Measurements from ENCODE around the gene SGSM2. TPM values are rescaled to one million over a fixed set of nuclear protein-coding genes. Genes with fewer than 3 reads are reported as not detected.

The SGSM2 gene
- polyA plus RNA-seq, 1 donor from 2014 or later, result 222 TPM

GRCh38 chr17:2427215-2427614 is 89.9 kb downstream of the SGSM2 start (continued):
- TF ChIP-seq, protein P1, sequence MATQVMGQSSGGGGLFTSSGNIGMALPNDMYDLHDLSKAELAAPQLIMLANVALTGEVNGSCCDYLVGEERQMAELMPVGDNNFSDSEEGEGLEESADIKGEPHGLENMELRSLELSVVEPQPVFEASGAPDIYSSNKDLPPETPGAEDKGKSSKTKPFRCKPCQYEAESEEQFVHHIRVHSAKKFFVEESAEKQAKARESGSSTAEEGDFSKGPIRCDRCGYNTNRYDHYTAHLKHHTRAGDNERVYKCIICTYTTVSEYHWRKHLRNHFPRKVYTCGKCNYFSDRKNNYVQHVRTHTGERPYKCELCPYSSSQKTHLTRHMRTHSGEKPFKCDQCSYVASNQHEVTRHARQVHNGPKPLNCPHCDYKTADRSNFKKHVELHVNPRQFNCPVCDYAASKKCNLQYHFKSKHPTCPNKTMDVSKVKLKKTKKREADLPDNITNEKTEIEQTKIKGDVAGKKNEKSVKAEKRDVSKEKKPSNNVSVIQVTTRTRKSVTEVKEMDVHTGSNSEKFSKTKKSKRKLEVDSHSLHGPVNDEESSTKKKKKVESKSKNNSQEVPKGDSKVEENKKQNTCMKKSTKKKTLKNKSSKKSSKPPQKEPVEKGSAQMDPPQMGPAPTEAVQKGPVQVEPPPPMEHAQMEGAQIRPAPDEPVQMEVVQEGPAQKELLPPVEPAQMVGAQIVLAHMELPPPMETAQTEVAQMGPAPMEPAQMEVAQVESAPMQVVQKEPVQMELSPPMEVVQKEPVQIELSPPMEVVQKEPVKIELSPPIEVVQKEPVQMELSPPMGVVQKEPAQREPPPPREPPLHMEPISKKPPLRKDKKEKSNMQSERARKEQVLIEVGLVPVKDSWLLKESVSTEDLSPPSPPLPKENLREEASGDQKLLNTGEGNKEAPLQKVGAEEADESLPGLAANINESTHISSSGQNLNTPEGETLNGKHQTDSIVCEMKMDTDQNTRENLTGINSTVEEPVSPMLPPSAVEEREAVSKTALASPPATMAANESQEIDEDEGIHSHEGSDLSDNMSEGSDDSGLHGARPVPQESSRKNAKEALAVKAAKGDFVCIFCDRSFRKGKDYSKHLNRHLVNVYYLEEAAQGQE (IDR thresholded peaks at IDR 0.05; ENCODE audit: borderline replicate concordance), result no peak

- Histone ChIP-seq H3F3A (ENCODE audit: insufficient read depth, low read length, poor library complexity, severe bottlenecking) (peaks cover 1% of the 10 kb centered on the region), H4K20me1 (ENCODE audit: insufficient read depth) (no peaks in the 10 kb centered on the region), H3K27me3 (ENCODE audit: insufficient read depth, low read depth, low read length) (no peaks in the 10 kb centered on the region), H2AFZ (ENCODE audit: low read depth, low read length) (no peak overlapping the region), H3K9me3 (ENCODE audit: low read length) (no peaks in the 10 kb centered on the region), H3K9ac (ENCODE audit: low read length) (no peak overlapping the region), H3K4me3 (ENCODE audit: low read length) (no peak overlapping the region), H3K9me2 (ENCODE audit: insufficient read depth, low read length) (no peaks in the 10 kb centered on the region), H3K27ac (ENCODE audit: low read length) (no peak overlapping the region), H3K4me2 (ENCODE audit: low read length) (no peak overlapping the region), H3K36me3 (ENCODE audit: insufficient read depth, low read length) (no peaks in the 10 kb centered on the region), H3K79me2 (replicated peaks; ENCODE audit: insufficient read depth, low read length) (no peaks in the 10 kb centered on the region)
- TF ChIP-seq TAF1 (IDR thresholded peaks at IDR 0.05; ENCODE audit: low read depth) (no peak), POLR2AphosphoS5 (IDR thresholded peaks at IDR 0.05) (no peak), RAD21 (conservative IDR thresholded peaks at IDR 0.05) (no peak), MXI1 (conservative IDR thresholded peaks at IDR 0.05; ENCODE audit: poor library complexity, severe bottlenecking) (no peak), EP300 (conservative IDR thresholded peaks at IDR 0.05; ENCODE audit: poor library complexity, severe bottlenecking) (no peak), EZH2 (IDR thresholded peaks at IDR 0.05; ENCODE audit: borderline replicate concordance, insufficient read depth, low read length, poor library complexity, severe bottlenecking) (no peak), SMC3 (conservative IDR thresholded peaks at IDR 0.05; ENCODE audit: poor library complexity) (no peak)
- TF ChIP-seq, protein P1 (IDR thresholded peaks at IDR 0.05; ENCODE audit: borderline replicate concordance), result no peak
- TF ChIP-seq, protein P2, sequence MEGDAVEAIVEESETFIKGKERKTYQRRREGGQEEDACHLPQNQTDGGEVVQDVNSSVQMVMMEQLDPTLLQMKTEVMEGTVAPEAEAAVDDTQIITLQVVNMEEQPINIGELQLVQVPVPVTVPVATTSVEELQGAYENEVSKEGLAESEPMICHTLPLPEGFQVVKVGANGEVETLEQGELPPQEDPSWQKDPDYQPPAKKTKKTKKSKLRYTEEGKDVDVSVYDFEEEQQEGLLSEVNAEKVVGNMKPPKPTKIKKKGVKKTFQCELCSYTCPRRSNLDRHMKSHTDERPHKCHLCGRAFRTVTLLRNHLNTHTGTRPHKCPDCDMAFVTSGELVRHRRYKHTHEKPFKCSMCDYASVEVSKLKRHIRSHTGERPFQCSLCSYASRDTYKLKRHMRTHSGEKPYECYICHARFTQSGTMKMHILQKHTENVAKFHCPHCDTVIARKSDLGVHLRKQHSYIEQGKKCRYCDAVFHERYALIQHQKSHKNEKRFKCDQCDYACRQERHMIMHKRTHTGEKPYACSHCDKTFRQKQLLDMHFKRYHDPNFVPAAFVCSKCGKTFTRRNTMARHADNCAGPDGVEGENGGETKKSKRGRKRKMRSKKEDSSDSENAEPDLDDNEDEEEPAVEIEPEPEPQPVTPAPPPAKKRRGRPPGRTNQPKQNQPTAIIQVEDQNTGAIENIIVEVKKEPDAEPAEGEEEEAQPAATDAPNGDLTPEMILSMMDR (IDR thresholded peaks at IDR 0.05; ENCODE audit: poor library complexity, severe bottlenecking), result no peak
Observed at GRCh38 chr17:2427910-2428309, 90.6 kb downstream of the SGSM2 start.

Small RNA genes lying within 50 kb of the gene (small RNA-seq; reads per million reads assigned to genes)
- gene AC006435.3 (0 reads per million in 3 experiments), gene AC006435.4 (0 reads per million in 3 experiments), gene SNORD91A (38.6 to 129 (median 68.8) reads per million in 3 experiments), gene SNORD91B (15.3 to 40.3 (median 29.7) reads per million in 3 experiments)

Other genes starting within 250 kb of the SGSM2 start
- gene SMG6, start 33.7 kb upstream of the SGSM2 start, polyA plus RNA-seq, result 13.9 and 17.5 TPM in 2 replicates
- 30.0 and 69.0 TPM in 2 replicates for gene SRR, start 33.6 kb upstream of the SGSM2 start, polyA plus RNA-seq
- 31.8 and 32.5 TPM in 2 replicates for gene TSR1, start 1.0 kb upstream of the SGSM2 start, polyA plus RNA-seq
- gene MNT, start 63.6 kb downstream of the SGSM2 start, polyA plus RNA-seq, result 6.1 and 11.6 TPM in 2 replicates
- gene METTL16, start 174.4 kb downstream of the SGSM2 start, polyA plus RNA-seq, result 18.7 and 20.3 TPM in 2 replicates